Endothelial cell of umbilical vein (primary cell): ENCODE data around the gene CLBA1.

Experiments used
- EZH2 ChIP-seq: IDR thresholded peaks from 2 replicates; pipeline ENCODE4 v1.6.1; 2012; ENCODE audit warnings: borderline replicate concordance, low read depth, mild to moderate bottlenecking, moderate library complexity, low read length, inconsistent platforms; ENCODE audit not compliant: severe bottlenecking
- JUN ChIP-seq: IDR thresholded peaks from 2 replicates; pipeline ENCODE4 v1.6.1; 2011; ENCODE audit warnings: borderline replicate concordance, low read depth; ENCODE audit not compliant: insufficient read length, insufficient read depth
- POLR2A ChIP-seq: IDR thresholded peaks from 2 replicates; pipeline ENCODE4 v1.6.1; 2012; ENCODE audit warnings: low read depth, mild to moderate bottlenecking, control low read depth, low read length
- TF ChIP-seq, protein P1 (sequence below), 2 donors: IDR thresholded peaks; 1 replicate in 1 of 2; 2 replicates in 1 of 2; pipeline ENCODE4 v1.5.1; 2011; ENCODE audit warnings: low read length in 2 of 2, mild to moderate bottlenecking in 2 of 2, moderate library complexity in 2 of 2, control low read depth in 1 of 2, inconsistent platforms in 1 of 2, low read depth in 1 of 2; ENCODE audit not compliant: insufficient read depth in 1 of 2; ENCODE audit errors: extremely low read depth in 1 of 2

- TF ChIP-seq, protein P1, sequence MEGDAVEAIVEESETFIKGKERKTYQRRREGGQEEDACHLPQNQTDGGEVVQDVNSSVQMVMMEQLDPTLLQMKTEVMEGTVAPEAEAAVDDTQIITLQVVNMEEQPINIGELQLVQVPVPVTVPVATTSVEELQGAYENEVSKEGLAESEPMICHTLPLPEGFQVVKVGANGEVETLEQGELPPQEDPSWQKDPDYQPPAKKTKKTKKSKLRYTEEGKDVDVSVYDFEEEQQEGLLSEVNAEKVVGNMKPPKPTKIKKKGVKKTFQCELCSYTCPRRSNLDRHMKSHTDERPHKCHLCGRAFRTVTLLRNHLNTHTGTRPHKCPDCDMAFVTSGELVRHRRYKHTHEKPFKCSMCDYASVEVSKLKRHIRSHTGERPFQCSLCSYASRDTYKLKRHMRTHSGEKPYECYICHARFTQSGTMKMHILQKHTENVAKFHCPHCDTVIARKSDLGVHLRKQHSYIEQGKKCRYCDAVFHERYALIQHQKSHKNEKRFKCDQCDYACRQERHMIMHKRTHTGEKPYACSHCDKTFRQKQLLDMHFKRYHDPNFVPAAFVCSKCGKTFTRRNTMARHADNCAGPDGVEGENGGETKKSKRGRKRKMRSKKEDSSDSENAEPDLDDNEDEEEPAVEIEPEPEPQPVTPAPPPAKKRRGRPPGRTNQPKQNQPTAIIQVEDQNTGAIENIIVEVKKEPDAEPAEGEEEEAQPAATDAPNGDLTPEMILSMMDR (IDR thresholded peaks at IDR 0.05; ENCODE audit: extremely low read depth in 1 of 2, insufficient read depth in 1 of 2, low read depth in 1 of 2, low read length in 2 of 2): no peak
- no peak for TF ChIP-seq EZH2
- TF ChIP-seq POLR2A: no peak
- TF ChIP-seq JUN: no peak
Measured at GRCh38 chr14:104991896-104992230, 6.3 kb downstream of the CLBA1 start.
